GM12864 (cell line): ENCODE data around the gene CCSER1.

Experiments used
- DNase-seq: peaks from one replicate; pipeline ENCODE4 v3.0.0-alpha.2; 2011; ENCODE audit warnings: low read depth
- H3K4me3 ChIP-seq: 2 replicates; pipeline ENCODE4 v1.5.1; 2011; ENCODE audit warnings: mild to moderate bottlenecking, low read depth, low read length, control low read depth
- TF ChIP-seq, protein P1 (sequence below): IDR thresholded peaks from 2 replicates; pipeline ENCODE4 v1.5.1; 2011; ENCODE audit warnings: low read depth, mild to moderate bottlenecking, moderate library complexity, low read length, control low read depth, inconsistent platforms; ENCODE audit errors: missing control alignments

Gene CCSER1

DNA sequence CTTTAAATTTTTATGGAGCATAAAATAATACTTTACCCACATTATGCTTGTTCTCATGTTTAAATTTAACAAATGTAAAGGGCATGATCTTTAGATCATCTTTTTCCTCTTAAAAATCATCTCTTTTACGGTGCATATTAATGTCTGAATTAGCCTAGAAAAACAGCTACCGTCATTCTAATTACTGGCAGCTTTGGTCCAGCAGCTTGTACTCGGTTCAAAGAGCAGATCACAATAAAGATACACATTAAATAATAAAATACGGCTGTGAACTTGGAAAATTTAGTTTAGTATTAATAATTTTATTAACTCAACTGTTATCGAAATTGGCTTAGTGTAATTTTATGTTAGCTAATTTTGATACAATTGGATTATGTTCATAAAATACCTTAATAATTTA lies 19.1 kb downstream of the CCSER1 start:
- TF ChIP-seq, protein P1, sequence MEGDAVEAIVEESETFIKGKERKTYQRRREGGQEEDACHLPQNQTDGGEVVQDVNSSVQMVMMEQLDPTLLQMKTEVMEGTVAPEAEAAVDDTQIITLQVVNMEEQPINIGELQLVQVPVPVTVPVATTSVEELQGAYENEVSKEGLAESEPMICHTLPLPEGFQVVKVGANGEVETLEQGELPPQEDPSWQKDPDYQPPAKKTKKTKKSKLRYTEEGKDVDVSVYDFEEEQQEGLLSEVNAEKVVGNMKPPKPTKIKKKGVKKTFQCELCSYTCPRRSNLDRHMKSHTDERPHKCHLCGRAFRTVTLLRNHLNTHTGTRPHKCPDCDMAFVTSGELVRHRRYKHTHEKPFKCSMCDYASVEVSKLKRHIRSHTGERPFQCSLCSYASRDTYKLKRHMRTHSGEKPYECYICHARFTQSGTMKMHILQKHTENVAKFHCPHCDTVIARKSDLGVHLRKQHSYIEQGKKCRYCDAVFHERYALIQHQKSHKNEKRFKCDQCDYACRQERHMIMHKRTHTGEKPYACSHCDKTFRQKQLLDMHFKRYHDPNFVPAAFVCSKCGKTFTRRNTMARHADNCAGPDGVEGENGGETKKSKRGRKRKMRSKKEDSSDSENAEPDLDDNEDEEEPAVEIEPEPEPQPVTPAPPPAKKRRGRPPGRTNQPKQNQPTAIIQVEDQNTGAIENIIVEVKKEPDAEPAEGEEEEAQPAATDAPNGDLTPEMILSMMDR: no peak
- no peak for DNase-seq
- no peak overlapping the region for H3K4me3 ChIP-seq

GRCh38 chr4:90148574-90149148 lies 21.5 kb downstream of the CCSER1 start:
- no peak for DNase-seq
- H3K4me3 ChIP-seq: no peak overlapping the region
- TF ChIP-seq, protein P1: no peak

DNA sequence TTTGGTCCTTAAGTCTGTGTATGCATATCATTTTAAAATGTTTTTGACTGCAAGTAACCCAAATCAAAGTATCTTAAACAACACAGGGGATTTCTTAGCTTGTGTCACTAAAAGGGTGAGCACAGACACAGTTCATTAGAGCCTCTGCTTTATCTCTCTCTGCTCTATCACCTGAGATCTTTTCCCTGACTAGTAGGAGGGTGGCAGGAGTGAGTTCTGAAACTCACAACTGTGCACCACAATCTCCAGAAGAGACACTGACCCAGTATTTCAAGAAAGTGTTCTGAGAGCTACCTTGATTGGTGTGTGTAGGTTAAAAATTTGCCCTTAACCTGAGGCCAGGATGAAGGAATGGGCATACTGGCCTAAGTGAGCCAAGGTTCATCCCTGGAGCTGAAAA lies 24.8 kb downstream of the CCSER1 start:
- TF ChIP-seq, protein P1: no peak
- H3K4me3 ChIP-seq: no peak overlapping the region
- DNase-seq: no peak

DNA sequence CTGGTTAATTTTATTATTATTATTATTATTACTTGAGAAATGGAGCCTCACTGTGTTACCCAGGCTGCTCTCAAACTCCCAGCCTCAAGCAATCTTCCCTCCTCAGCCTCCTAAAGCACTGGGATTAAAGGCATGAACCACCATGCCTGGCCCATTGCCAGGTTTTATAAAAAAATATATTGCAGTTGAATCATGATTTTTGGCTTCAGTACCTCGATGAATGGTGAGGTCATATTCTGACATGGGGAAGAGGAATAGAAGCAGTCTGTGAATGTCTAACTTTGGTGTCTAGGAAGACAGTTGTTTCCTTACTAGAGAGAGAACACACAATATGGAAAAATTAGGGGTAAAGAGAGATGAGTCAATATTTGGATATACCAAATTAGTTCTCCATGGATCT lies 32.0 kb downstream of the CCSER1 start:
- DNase-seq: no peak
- no peak overlapping the region for H3K4me3 ChIP-seq
- TF ChIP-seq, protein P1: no peak

DNA sequence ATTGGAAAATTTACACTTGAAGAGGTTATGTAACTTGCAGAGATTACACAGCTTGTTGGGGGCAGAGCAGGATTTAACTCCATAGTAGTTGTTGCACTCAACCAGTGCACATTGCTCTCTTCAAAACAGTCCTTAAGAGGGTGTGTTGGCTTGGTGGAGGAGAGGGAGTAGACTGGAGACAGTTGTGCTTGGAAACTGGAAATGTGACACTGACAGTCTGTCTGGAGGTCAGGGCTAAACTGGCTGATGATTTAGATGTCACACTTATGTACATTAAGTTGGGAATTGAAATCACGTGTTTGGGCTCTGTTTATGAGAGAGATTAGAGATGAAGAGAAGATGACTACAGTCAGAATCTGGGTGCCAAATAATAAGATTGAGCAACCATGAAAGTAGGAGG lies 32.9 kb downstream of the CCSER1 start:
- DNase-seq: no peak
- no peak overlapping the region for H3K4me3 ChIP-seq
- TF ChIP-seq, protein P1: no peak

DNA sequence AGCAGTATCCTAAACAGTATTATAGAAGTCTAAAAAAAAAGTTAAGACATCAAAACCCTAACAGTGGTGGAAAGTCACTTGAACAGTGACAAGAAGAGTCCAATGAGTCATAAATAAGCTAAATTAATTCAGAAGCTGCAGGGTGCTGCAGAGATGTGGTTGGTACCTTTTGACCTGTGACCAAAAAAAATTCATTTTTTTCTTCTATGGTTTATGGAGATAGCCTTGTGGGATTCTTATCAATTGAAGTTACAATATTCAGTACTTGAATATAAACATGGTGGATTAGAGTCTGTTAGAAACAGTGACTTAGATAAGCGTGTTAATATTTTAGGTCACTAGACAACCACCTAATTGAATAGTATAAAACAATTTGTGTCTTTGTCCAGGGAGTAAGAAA lies 35.4 kb downstream of the CCSER1 start:
- H3K4me3 ChIP-seq: no peak overlapping the region
- TF ChIP-seq, protein P1: no peak
- DNase-seq: no peak

GRCh38 chr4:90163872-90164271 lies 36.7 kb downstream of the CCSER1 start:
- no peak for DNase-seq
- no peak overlapping the region for H3K4me3 ChIP-seq
- TF ChIP-seq, protein P1: no peak
